Esophagus squamous epithelium (tissue), 5 donors: Measurements from ENCODE around the gene TFCP2L1. TPM values are rescaled to one million over a fixed set of nuclear protein-coding genes. Genes with fewer than 3 reads are reported as not detected.
A peak's percentile ranks its signal among the peaks of the same experiment; 100 is the strongest.
"Not testable (repeated sequence)": the region's sequence is repeated elsewhere in the genome, so short reads cannot be mapped to it uniquely, and the experiment has no call there.

ENCODE experiments used
- DNase-seq: peaks from one replicate; lab custom pipeline; 2025; lab: John Stamatoyannopoulos, UW
- H3K27ac ChIP-seq, 4 donors: fragments of 200-600 bp; sonication (generic); one replicate each; pipeline ENCODE4 v1.5.1; 2016 to 2019; ENCODE audit warnings: mild to moderate bottlenecking in 1 of 4
- H3K27me3 ChIP-seq, 4 donors: fragments of 200-600 bp; sonication (generic); 1 replicate in 3 of 4; 2 replicates in 1 of 4; pipeline versions ENCODE4 v1.5.1 to v1.6.0; 2017 to 2021; ENCODE audit warnings: antibody characterized with exemption in 1 of 4
- H3K36me3 ChIP-seq, 3 donors: fragments of 200-600 bp; sonication (generic); one replicate each; pipeline ENCODE4 v1.5.1; 2016 to 2019
- H3K4me1 ChIP-seq, 3 donors: fragments of 200-600 bp; sonication (generic); one replicate each; pipeline ENCODE4 v1.5.1; 2017 to 2019
- H3K4me3 ChIP-seq, 4 donors: fragments of 200-600 bp; sonication (generic); 1 replicate in 3 of 4; 2 replicates in 1 of 4; pipeline ENCODE4 v1.5.1; 2016 to 2019; ENCODE audit warnings: mild to moderate bottlenecking in 2 of 4, moderate library complexity in 1 of 4
- H3K9me3 ChIP-seq, 3 donors: fragments of 200-600 bp; sonication (generic); one replicate each; pipeline ENCODE4 v1.5.1; 2016 to 2019
- POLR2A ChIP-seq, 4 donors: fragments of 450-650 bp; IDR thresholded peaks; one replicate each; pipeline ENCODE4 v1.6.1; 2017; ENCODE audit warnings: antibody characterized with exemption in 4 of 4, mild to moderate bottlenecking in 4 of 4, moderate library complexity in 3 of 4
- WGBS, 2 donors: methylation state at CpG; one replicate each; pipeline ENCODE4 v1.1.5; 2018; 5-methylcytosine and 5-hydroxymethylcytosine counted together
- intact Hi-C: fragments of 100-400 bp; cut with DNase I; formaldehyde crosslinking; loops from one replicate; pipeline ENCODE4 v1.15.0; 2022
- total RNA-seq, 4 donors: library from RNA; depleted of rRNA; stranded (reverse); fragments of >200 nt; gene quantifications; one replicate each; pipeline ENCODE4 v1.1.0, GENCODE V29; 2016
- TF ChIP-seq, protein P1 (sequence below), 6 experiments: fragments of 450-650 bp in 4 of 6; fragments of 200-600 bp in 2 of 6; sonication (generic) in 2 of 6; IDR thresholded peaks; one replicate each; pipeline ENCODE4 v1.5.1; 2016 to 2019; ENCODE audit warnings: antibody characterized with exemption in 6 of 6, mild to moderate bottlenecking in 4 of 6, moderate library complexity in 4 of 6
- donor health status: DM: yes; HTN: yes; CAD: no.

The TFCP2L1 gene
- total RNA-seq, 4 donors from 2014 or later: 17.9 to 39.7 (median 24.0) TPM

DNA sequence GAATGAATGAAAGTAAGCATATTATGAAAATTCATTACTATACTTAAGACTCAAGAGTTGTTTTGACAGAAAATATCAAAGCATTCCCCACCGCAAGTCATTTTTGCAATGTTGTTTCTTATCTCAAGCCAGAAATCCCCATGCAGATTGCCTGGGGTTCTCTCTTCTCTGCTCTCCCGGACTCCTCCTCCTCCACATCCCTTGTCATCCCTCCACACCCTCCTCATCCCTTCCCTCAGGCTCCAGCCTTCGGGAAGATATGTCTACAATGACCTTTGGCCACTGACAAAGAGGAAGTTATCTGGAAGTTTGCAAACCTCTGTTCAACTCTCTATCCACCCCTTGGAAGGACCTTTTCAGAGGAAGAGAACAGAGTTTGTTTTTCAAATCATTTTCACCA lies 11.9 kb downstream of the TFCP2L1 start:
- no peaks in the 10 kb centered on the region for H3K27me3 ChIP-seq
- peak overlapping the region in 2 of 4 donors; percentile 6 to 40 for H3K27ac ChIP-seq
- H3K4me3 ChIP-seq: no peak overlapping the region
- intact Hi-C loops: no loop called here
- peaks cover 0 to 31% (median 0%) of the 10 kb centered on the region in 3 donors for H3K36me3 ChIP-seq
- TF ChIP-seq, protein P1, sequence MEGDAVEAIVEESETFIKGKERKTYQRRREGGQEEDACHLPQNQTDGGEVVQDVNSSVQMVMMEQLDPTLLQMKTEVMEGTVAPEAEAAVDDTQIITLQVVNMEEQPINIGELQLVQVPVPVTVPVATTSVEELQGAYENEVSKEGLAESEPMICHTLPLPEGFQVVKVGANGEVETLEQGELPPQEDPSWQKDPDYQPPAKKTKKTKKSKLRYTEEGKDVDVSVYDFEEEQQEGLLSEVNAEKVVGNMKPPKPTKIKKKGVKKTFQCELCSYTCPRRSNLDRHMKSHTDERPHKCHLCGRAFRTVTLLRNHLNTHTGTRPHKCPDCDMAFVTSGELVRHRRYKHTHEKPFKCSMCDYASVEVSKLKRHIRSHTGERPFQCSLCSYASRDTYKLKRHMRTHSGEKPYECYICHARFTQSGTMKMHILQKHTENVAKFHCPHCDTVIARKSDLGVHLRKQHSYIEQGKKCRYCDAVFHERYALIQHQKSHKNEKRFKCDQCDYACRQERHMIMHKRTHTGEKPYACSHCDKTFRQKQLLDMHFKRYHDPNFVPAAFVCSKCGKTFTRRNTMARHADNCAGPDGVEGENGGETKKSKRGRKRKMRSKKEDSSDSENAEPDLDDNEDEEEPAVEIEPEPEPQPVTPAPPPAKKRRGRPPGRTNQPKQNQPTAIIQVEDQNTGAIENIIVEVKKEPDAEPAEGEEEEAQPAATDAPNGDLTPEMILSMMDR (IDR thresholded peaks at IDR 0.05): no peak
- TF ChIP-seq POLR2A (IDR thresholded peaks at IDR 0.05): no peak
- 23 to 57% methylated on average over 3 of the region's 3 CpGs for WGBS, 2 donors
- H3K4me1 ChIP-seq: peaks cover 3 to 26% (median 7%) of the 10 kb centered on the region in 3 donors
- H3K9me3 ChIP-seq: no peaks in the 10 kb centered on the region
- no peak for DNase-seq

DNA sequence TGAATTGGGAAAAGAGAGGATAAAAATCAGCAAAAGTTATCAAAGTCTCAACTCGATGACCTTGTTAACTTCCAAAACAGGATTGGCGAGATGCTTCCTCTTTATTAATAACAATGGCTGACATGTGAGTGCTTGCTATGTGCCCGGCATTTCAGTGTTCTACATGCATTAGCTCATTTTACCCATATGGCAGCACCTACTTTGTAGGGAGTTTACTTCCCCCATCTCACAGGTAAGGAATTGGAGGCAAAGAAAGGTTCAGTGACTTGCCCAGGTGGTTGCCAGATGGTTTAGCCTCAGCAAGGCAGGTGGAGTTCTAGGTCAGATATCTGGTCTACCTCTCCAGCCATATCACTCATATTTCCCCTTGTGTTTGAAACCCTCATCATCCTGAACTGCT lies 12.4 kb downstream of the TFCP2L1 start:
- no peak for DNase-seq
- peak overlapping the region in 3 of 4 donors; percentile 10 to 59 (median 40) for H3K27ac ChIP-seq
- intact Hi-C loops: no loop called here
- 28 to 60% methylated on average over 3 of the region's 3 CpGs for WGBS, 2 donors
- no peaks in the 10 kb centered on the region for H3K27me3 ChIP-seq
- H3K9me3 ChIP-seq: no peaks in the 10 kb centered on the region
- no peak overlapping the region for H3K4me3 ChIP-seq
- TF ChIP-seq, protein P1 (IDR thresholded peaks at IDR 0.05): no peak
- TF ChIP-seq POLR2A (IDR thresholded peaks at IDR 0.05): no peak
- H3K36me3 ChIP-seq: peaks cover 0 to 30% (median 0%) of the 10 kb centered on the region in 3 donors
- H3K4me1 ChIP-seq: peaks cover 3 to 26% (median 7%) of the 10 kb centered on the region in 3 donors

DNA sequence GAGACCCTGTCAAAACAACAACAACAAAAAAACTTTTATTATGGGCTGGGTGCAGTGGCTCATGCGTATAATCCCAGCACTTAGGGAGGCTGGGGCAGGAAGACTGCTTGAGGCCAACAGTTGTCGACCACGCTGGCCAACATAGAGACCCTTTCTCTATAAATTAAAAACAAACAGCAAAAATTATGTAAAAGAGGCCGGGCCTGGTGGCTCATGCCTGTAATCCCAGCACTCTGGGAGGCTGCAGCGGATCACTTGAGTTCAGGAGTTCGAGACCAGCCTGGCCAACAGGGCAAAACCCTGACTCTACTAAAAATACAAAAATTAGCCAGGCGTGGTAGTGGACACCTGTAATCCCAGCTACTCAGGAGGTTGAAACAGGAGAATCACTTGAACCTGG lies 15.6 kb downstream of the TFCP2L1 start:
- H3K9me3 ChIP-seq, H3K4me3 ChIP-seq, H3K27ac ChIP-seq, H3K36me3 ChIP-seq, H3K27me3 ChIP-seq, DNase-seq, intact Hi-C loops: not testable (repeated sequence)
- 90 to 92% methylated on average over 7 of the region's 7 CpGs for WGBS, 2 donors
- H3K4me1 ChIP-seq: peaks cover 3 to 36% (median 7%) of the 10 kb centered on the region in 3 donors

DNA sequence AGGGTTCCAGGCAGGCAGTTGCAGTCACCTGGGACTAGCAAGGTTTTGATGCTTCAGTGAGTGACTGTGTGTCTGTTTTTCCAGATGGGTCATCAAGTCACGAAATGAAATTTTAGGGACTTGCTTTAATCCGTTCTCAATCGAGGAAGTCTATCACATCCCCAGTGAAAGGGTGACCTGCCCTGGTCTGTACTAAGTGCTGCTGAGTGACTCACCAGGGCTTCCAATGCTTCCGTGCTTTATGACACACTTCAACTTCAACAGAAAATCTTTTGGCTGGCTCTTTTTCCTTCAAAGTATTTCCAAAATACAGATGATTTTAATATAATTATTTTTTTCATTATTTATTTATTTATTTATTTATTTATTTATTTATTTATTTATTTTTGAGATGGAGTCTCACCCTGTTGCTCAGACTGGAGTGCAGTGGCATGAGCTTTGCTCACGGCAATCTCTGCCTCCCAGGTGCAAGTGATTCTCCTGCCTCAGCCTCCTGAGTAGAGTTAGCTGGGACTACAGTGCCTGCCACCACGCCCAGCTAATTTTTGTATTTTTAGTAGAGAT lies 18.4 kb downstream of the TFCP2L1 start:
- DNase-seq: no peak
- Histone ChIP-seq H3K27me3 (no peaks in the 10 kb centered on the region), H3K4me3 (no peak overlapping the region), H3K9me3 (no peaks in the 10 kb centered on the region), H3K27ac (peak overlapping the region in 1 of 4 donors; percentile 22), H3K4me1 (peaks cover 0 to 14% (median under 1%) of the 10 kb centered on the region in 3 donors), H3K36me3 (peaks cover 0 to 6% (median 0%) of the 10 kb centered on the region in 3 donors)
- 48 to 49% methylated on average over 6 of the region's 6 CpGs for WGBS, 2 donors
- intact Hi-C loops: no loop called here
- TF ChIP-seq, protein P1 (IDR thresholded peaks at IDR 0.05): no peak
- no peak for TF ChIP-seq POLR2A (IDR thresholded peaks at IDR 0.05)

DNA sequence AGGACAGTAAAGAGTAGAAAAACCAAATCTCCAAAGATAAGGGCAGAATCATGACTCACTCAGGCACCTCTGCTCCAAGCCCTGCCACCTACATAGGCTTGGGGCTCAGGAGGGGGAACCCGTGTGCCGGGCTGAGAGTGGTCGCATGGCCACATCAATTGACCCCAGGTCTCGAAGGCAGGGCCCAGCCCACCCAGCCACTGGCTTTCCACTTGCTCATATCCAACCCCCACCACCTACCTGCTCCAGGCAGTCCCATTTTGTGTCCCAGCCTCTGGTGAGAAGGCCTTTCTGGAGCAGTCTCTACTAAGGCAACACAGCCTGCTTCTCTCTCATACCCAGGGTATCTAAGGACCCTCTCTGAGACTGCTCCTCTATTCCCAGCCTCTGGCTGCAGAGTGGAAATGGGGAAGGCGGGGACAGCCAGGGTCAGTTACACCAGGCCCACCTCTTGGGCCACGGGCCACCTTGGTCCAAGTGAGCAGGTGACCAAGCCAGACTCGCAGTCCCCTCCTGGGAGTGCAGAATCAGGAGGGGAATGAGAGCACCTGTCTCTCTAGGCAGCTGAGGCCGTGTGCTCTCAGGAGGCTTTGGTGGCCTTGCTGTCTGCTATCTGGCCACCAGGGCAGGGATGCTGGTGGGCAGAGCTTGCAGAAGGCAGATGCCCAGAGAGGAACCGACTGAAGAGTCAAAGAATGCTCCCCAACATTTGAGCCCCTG lies 20.8 kb downstream of the TFCP2L1 start:
- H3K4me1 ChIP-seq: peaks cover 0 to 25% (median 0%) of the 10 kb centered on the region in 3 donors
- H3K27ac ChIP-seq: no peak overlapping the region
- WGBS, 2 donors: 91 to 92% methylated on average over 4 to 5 of the region's 9 CpGs

More for the DNA sequence above, 20.8 kb downstream of the TFCP2L1 start:
- DNase-seq: no peak
- no peaks in the 10 kb centered on the region for H3K9me3 ChIP-seq
- no peak overlapping the region for H3K4me3 ChIP-seq
- no peak for TF ChIP-seq POLR2A (IDR thresholded peaks at IDR 0.05)
- TF ChIP-seq, protein P1 (IDR thresholded peaks at IDR 0.05): no peak
- peaks cover 0 to 5% (median 0%) of the 10 kb centered on the region in 3 donors for H3K36me3 ChIP-seq
- intact Hi-C loops: no loop called here
- no peaks in the 10 kb centered on the region for H3K27me3 ChIP-seq
